ENCODE data around the gene FGF8. TPM values are rescaled to one million over a fixed set of nuclear protein-coding genes. Genes with fewer than 3 reads are reported as not detected.

FGF8 gene
- total and polyA plus RNA-seq, 7 donors: not detected

GRCh38 chr10:101762736-101763135 lies 13.2 kb downstream of the FGF8 start:
- Histone ChIP-seq H3K4me1 (no peaks in the 10 kb centered on the region), H3K4me3 (no peak overlapping the region), H3K27me3 (ENCODE audit: insufficient read depth in 3 of 3, low read length in 2 of 3) (peaks cover 0 to 5% (median 4%) of the 10 kb centered on the region in 3 donors), H3K36me3 (ENCODE audit: insufficient read depth in 1 of 2, low read depth in 1 of 2) (no peaks in the 10 kb centered on the region), H3K27ac (no peak overlapping the region), H3K9me3 (no peaks in the 10 kb centered on the region)
- intact Hi-C loops (cut with DNase I): no loop called here
- WGBS, 3 donors: 91 to 100% (median 95%) methylated on average over 5 of the region's 5 CpGs
- no peak for DNase-seq
- no peak for TF ChIP-seq CTCF (IDR thresholded peaks at IDR 0.05)
- ATAC-seq: no peak

DNA sequence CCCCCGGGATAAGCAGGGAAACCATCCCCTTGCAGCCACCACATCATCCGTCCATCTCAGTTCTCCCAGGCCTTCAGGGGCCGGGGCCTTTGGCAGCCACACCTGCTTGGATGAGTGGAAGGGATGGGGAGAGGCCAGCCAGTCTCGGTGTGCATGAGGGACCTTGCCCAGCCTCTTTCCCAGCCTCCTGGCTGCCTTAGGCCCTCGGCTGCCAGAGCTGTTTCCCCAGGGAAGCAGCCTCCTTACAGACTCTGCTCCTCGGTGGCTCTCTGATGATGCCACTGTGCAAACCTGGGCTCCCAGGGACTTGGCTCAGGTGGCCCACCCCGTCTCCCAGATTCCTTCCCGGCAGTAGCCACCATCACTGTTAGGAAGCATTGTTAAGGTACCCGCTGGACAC lies 14.7 kb downstream of the FGF8 start:
- Histone ChIP-seq H3K27me3 (ENCODE audit: insufficient read depth in 3 of 3, low read length in 2 of 3) (peaks cover 0 to 4% (median 3%) of the 10 kb centered on the region in 3 donors), H3K27ac (no peak overlapping the region), H3K9me3 (no peaks in the 10 kb centered on the region), H3K4me1 (no peaks in the 10 kb centered on the region), H3K36me3 (ENCODE audit: insufficient read depth in 1 of 2, low read depth in 1 of 2) (no peaks in the 10 kb centered on the region), H3K4me3 (no peak overlapping the region)
- no peak for DNase-seq
- no peak for TF ChIP-seq CTCF (IDR thresholded peaks at IDR 0.05)
- intact Hi-C loops (cut with DNase I): no loop called here
- no peak for ATAC-seq
- 70 to 74% (median 70%) methylated on average over 9 of the region's 9 CpGs for WGBS, 3 donors

DNA sequence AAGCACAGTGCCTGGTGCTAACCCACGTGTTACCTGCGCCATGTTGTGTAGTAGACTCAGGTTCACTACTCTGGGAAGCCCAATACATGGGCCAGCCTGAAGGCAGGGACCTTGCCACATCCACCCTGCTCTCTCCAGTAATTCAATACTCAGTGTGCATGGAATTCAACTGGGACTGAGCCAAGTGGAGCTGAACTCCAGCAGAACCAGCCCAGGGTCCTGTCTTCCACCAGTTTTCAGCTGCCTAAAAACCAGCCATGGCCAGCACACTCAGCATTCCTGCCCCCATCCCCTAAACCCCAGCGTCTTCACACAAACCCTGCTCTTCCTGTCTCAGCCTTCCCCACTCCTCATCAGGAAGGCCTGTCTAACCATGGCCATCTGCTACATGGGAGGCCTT lies 15.4 kb downstream of the FGF8 start:
- Histone ChIP-seq H3K27ac (no peak overlapping the region), H3K9me3 (no peaks in the 10 kb centered on the region), H3K4me3 (no peak overlapping the region), H3K27me3 (ENCODE audit: insufficient read depth in 3 of 3, low read length in 2 of 3) (peaks cover 0 to 4% (median 3%) of the 10 kb centered on the region in 3 donors), H3K36me3 (ENCODE audit: insufficient read depth in 1 of 2, low read depth in 1 of 2) (no peaks in the 10 kb centered on the region), H3K4me1 (no peaks in the 10 kb centered on the region)
- 67 to 76% (median 69%) methylated on average over 3 of the region's 3 CpGs for WGBS, 3 donors
- no peak for TF ChIP-seq CTCF (IDR thresholded peaks at IDR 0.05)
- DNase-seq (no peak), ATAC-seq (no peak)
- intact Hi-C loops (cut with DNase I): no loop called here

- DNase-seq (no peak), ATAC-seq (no peak)
- no peak for TF ChIP-seq CTCF (IDR thresholded peaks at IDR 0.05)
- intact Hi-C loops (cut with DNase I): no loop called here
- Histone ChIP-seq H3K4me1 (no peaks in the 10 kb centered on the region), H3K4me3 (no peak overlapping the region), H3K9me3 (no peaks in the 10 kb centered on the region), H3K27me3 (ENCODE audit: insufficient read depth in 3 of 3, low read length in 2 of 3) (peaks cover 0 to 4% (median 3%) of the 10 kb centered on the region in 3 donors), H3K27ac (no peak overlapping the region), H3K36me3 (ENCODE audit: insufficient read depth in 1 of 2, low read depth in 1 of 2) (no peaks in the 10 kb centered on the region)
- 64 to 68% (median 65%) methylated on average over 12 of the region's 12 CpGs for WGBS, 3 donors
These were observed 16.3 kb downstream of the FGF8 start for GRCh38 chr10:101759309-101760247.
